Fibroblast of the aortic adventitia (primary cell): ENCODE data around the gene EPHA2. TPM values are rescaled to one million over a fixed set of nuclear protein-coding genes. Genes with fewer than 3 reads are reported as not detected.
"Not testable (repeated sequence)": the region's sequence is repeated elsewhere in the genome, so short reads cannot be mapped to it uniquely, and the experiment has no call there.

ENCODE experiments used
- DNase-seq: peaks from one replicate; pipeline ENCODE4 v3.0.0-alpha.2; 2010; ENCODE audit warnings: low read depth
- H3K4me3 ChIP-seq: 2 replicates; pipeline ENCODE4 v1.5.1; 2011; ENCODE audit warnings: low read depth, mild to moderate bottlenecking, control low read depth, low read length, moderate library complexity
- total RNA-seq: library from RNA; depleted of rRNA; stranded (reverse); fragments of >200 nt; gene quantifications from 2 replicates; pipeline ENCODE4 v1.2.3, GENCODE V29; 2012; ENCODE audit warnings: low replicate concordance
- TF ChIP-seq, protein P1 (sequence below): IDR thresholded peaks from 2 replicates; pipeline ENCODE4 v1.5.1; 2011; ENCODE audit warnings: mild to moderate bottlenecking, low read length, control low read depth, inconsistent platforms; ENCODE audit not compliant: insufficient read depth

EPHA2 gene
- total RNA-seq, 1 donor: 7.9 TPM

GRCh38 chr1:16112596-16113555, 43.0 kb downstream of the EPHA2 start:
- DNase-seq: peak; percentile 17

GRCh38 chr1:16111771-16112595, 43.9 kb downstream of the EPHA2 start:
- TF ChIP-seq, protein P1, sequence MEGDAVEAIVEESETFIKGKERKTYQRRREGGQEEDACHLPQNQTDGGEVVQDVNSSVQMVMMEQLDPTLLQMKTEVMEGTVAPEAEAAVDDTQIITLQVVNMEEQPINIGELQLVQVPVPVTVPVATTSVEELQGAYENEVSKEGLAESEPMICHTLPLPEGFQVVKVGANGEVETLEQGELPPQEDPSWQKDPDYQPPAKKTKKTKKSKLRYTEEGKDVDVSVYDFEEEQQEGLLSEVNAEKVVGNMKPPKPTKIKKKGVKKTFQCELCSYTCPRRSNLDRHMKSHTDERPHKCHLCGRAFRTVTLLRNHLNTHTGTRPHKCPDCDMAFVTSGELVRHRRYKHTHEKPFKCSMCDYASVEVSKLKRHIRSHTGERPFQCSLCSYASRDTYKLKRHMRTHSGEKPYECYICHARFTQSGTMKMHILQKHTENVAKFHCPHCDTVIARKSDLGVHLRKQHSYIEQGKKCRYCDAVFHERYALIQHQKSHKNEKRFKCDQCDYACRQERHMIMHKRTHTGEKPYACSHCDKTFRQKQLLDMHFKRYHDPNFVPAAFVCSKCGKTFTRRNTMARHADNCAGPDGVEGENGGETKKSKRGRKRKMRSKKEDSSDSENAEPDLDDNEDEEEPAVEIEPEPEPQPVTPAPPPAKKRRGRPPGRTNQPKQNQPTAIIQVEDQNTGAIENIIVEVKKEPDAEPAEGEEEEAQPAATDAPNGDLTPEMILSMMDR: no peak
- no peak overlapping the region for H3K4me3 ChIP-seq
- DNase-seq: peak; percentile 90

More at GRCh38 chr1:16112596-16113555, 43.0 kb downstream of the EPHA2 start:
- TF ChIP-seq, protein P1: no peak
- no peak overlapping the region for H3K4me3 ChIP-seq

GRCh38 chr1:16110884-16111283, 45.0 kb downstream of the EPHA2 start:
- no peak for DNase-seq
- H3K4me3 ChIP-seq: no peak overlapping the region
- TF ChIP-seq, protein P1: no peak

DNA sequence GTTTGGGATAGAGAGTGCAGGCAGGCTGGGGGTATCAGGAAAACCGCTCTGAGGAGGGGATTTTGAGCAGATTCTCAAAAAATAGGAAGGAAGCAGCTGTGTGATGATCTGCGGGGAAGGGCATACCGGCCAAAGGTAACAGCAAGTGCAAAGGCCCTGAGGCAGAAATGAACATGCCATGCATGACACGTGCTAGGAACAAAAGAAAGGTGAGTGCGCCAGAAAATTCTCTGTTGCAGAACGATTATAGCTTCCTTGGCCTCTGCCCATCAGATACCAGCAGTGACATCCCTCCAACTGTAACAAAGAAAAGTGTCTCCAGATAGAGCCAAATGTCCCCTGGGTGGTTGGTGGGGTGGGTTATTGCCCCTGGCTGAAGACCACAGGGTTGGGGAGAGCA, 45.4 kb downstream of the EPHA2 start:
- no peak for DNase-seq
- H3K4me3 ChIP-seq: no peak overlapping the region
- TF ChIP-seq, protein P1: no peak

- H3K4me3 ChIP-seq: no peak overlapping the region
- TF ChIP-seq, protein P1: no peak
- no peak for DNase-seq
These were observed 46.3 kb downstream of the EPHA2 start for GRCh38 chr1:16109571-16109970.

DNA sequence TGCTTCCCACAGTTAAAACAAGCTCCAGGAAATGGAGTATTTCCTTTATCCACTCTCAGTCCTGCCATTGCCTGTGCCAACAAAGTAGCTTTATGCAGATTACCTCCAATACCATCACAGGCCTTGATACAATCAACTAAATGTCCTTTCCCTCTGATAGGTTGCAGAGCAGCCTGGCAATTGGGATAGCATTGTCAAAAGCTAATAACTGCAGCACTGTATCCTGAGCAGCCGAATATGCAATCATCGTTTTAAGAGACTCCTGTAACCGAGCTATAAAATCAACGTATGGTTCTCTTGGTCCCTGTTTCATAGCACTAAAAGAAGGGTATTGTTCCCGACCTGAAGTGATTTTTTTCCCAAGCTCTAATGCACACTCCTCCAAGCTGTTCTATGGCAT, 48.8 kb downstream of the EPHA2 start:
- not testable (repeated sequence) for H3K4me3 ChIP-seq, DNase-seq

DNA sequence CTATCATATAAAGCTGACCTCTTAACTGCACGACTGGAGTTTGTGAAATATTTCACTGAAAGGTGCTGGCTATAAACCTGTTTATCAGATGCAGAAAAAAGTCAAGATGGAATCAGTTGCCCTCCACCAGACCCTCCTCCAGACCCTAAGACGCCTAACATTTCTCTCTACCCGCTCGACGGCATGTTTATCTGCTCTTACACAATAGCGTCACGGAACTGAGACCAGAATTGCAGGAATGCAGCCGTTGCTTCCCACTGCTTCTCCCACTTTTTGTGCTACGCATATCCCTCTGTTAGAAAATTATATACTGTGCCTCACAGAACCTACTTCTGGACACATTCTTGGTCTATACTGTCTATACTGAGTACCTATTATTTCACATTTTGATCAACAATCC, 54.2 kb downstream of the EPHA2 start:
- H3K4me3 ChIP-seq: no peak overlapping the region
- TF ChIP-seq, protein P1: no peak
- no peak for DNase-seq
